Smooth muscle cell (in vitro differentiated cells): ENCODE measurements around the gene MRGPRF. TPM values are rescaled to one million over a fixed set of nuclear protein-coding genes. Genes with fewer than 3 reads are reported as not detected.

Experiments
- DNase-seq: peaks from one replicate; lab custom pipeline; 2025; ENCODE audit not compliant: unreplicated experiment; lab: John Stamatoyannopoulos, UW
- H2AFZ ChIP-seq: fragments of 200-600 bp; sonication (generic); 2 replicates; pipeline ENCODE4 v1.6.0; 2016; ENCODE audit warnings: antibody characterized with exemption, low read depth, mild to moderate bottlenecking
- H3F3A ChIP-seq: fragments of 200-600 bp; sonication (generic); 2 replicates; pipeline ENCODE4 v1.6.0; 2017; ENCODE audit warnings: antibody characterized with exemption, low read depth
- H3K27ac ChIP-seq: fragments of 200-600 bp; sonication (generic); 2 replicates; pipeline ENCODE4 v1.5.1; 2016; ENCODE audit warnings: low read depth, mild to moderate bottlenecking
- H3K27me3 ChIP-seq: fragments of 200-600 bp; sonication (generic); 2 replicates; pipeline ENCODE4 v1.6.1; 2016; ENCODE audit warnings: low read depth, mild to moderate bottlenecking
- H3K36me3 ChIP-seq: fragments of 200-600 bp; sonication (generic); 2 replicates; pipeline ENCODE4 v1.5.1; 2016; ENCODE audit warnings: low read depth
- H3K4me1 ChIP-seq: fragments of 200-600 bp; sonication (generic); 2 replicates; pipeline ENCODE4 v1.5.1; 2016; ENCODE audit warnings: low read depth
- H3K4me2 ChIP-seq: fragments of 200-600 bp; sonication (generic); 2 replicates; pipeline ENCODE4 v1.6.0; 2016; ENCODE audit warnings: mild to moderate bottlenecking
- H3K4me3 ChIP-seq: fragments of 200-600 bp; sonication (generic); 2 replicates; pipeline ENCODE4 v1.5.1; 2016; ENCODE audit warnings: mild to moderate bottlenecking
- H3K79me2 ChIP-seq: fragments of 200-600 bp; sonication (generic); 2 replicates; pipeline ENCODE4 v1.6.0; 2016; ENCODE audit warnings: low read depth, mild to moderate bottlenecking
- H3K9ac ChIP-seq: fragments of 200-600 bp; sonication (generic); 2 replicates; pipeline ENCODE4 v1.6.0; 2016; ENCODE audit warnings: low read depth
- H3K9me3 ChIP-seq: fragments of 200-600 bp; sonication (generic); replicated peaks from 2 replicates; pipeline ENCODE4 v1.5.1; 2016; ENCODE audit warnings: low read depth
- H4K20me1 ChIP-seq: fragments of 200-600 bp; sonication (generic); 2 replicates; pipeline ENCODE4 v1.6.0; 2016; ENCODE audit warnings: low read depth
- WGBS: methylation state at CpG from one replicate; pipeline ENCODE4 v1.1.7; 2016; ENCODE audit warnings: low lambda C conversion rate; 5-methylcytosine and 5-hydroxymethylcytosine counted together
- polyA plus RNA-seq: library from polyadenylated mRNA; unstranded; fragments of >200 nt; fragmentation: Nextera tagmentation; extraction: Ambion mirVana; gene quantifications from 2 replicates; pipeline ENCODE4 v1.2.1, GENCODE V29; 2016
- total RNA-seq: library from RNA; depleted of rRNA; stranded (reverse); fragments of >200 nt; gene quantifications from 2 replicates; pipeline ENCODE4 v1.2.3, GENCODE V29; 2014
- TF ChIP-seq, protein P1 (sequence below): fragments of 200-600 bp; sonication (generic); IDR thresholded peaks from 2 replicates; pipeline ENCODE4 v1.5.1; 2017; ENCODE audit warnings: borderline replicate concordance, mild to moderate bottlenecking, antibody characterized with exemption; ENCODE audit not compliant: insufficient read depth, poor library complexity, severe bottlenecking

MRGPRF gene, protein sequence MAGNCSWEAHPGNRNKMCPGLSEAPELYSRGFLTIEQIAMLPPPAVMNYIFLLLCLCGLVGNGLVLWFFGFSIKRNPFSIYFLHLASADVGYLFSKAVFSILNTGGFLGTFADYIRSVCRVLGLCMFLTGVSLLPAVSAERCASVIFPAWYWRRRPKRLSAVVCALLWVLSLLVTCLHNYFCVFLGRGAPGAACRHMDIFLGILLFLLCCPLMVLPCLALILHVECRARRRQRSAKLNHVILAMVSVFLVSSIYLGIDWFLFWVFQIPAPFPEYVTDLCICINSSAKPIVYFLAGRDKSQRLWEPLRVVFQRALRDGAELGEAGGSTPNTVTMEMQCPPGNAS
- total RNA-seq, result 6.7 and 6.8 TPM in 2 replicates
- 17.2 and 20.1 TPM in 2 replicates for polyA plus RNA-seq

DNA sequence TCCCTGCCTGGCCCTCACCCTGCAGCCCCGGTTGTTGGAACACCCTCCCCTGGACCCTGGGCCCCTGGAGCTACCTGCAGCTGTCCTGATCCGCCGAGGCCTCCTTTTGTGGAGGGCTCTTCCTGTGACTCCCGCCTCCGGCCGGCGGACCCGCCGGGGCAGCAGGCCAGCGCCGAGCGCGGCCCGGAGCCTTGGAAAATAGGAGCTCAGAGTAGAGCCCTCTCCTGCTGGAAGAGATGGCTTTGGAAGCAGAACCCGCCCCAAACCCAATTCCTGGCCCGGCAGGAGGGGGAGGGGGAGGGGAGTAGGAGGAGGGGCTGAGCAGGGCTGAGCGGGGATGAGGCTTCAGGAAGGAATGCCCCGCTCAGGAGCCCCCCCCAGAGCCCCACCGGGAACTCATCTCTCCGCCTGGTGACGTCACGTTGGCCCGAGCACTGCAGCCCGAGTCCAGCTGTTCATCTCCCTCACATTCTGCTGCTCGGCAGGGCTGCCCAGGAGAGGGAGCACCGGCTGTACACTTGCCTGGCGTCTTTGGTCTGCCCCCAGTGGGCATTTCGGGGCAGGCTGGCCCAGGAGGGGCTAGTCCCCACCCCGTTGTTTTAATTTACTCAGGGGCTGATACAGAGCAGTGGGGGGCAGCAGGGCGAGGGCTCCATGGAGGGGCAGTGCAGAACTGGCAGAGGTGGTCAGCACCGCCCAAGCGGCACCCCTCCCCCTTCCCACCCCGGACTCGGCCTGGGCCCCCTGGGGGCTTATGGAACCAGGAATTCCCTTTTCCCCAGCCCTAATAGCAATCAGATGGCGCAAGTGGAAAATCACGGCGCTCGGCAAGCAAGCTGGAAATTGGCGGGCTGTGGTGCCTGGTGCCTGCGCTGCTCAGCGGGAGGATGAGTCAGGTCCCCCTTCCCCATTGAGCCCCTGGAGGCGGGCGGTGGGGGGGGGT lies at the start of gene MRGPRF:
Gene MRGPRF, minus strand, starts transcription at position 238 of the 943 bp plus-strand sequence. CDS start 3,345 bp downstream, outside the sequence.
- H2AFZ ChIP-seq, result peak within 1 kb of the TSS; percentile 80
- DNase-seq, result peak; percentile 64

DNA sequence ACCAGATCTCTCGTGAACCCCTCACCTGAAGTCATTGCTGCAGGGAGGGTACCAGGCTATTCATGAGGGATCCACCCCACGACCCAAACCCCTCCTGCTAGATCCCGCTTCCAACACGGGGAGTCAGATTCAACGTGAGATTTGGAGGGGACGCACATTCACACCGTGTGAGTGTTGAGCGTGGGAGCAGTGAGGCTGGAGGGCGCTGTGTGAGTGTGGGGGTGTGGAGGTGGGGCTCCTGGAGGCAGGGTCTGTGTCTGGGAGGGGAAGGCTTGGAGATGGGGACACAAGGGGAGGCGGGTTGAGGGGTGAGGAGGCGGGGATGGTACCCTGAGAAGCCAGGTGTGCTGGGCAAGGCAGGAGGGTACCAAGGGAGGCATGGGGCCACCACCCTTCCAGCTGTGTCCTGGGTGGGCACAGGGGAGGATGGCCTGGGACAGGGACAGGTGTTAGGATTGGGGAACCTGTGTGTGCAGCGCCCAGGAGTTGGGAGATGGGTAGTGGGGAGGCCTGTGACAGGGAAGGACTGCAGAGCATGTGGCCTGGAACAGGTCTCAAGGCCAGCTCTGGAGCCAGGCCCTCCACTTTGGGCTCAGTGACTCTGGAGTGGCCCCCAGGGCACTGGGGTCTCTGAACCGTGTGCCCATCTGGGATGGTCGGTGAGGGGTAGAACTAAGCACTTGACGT lies 49.3 kb upstream of the MRGPRF start:
- Histone ChIP-seq H3K27ac (no peak overlapping the region), H3K4me3 (no peak overlapping the region), H4K20me1 (peaks cover 68% of the 10 kb centered on the region), H3K4me2 (no peak overlapping the region), H2AFZ (no peak overlapping the region), H3K9ac (no peak overlapping the region), H3K27me3 (no peaks in the 10 kb centered on the region), H3K79me2 (peaks cover 4% of the 10 kb centered on the region), H3K4me1 (no peaks in the 10 kb centered on the region), H3F3A (no peaks in the 10 kb centered on the region), H3K9me3 (no peaks in the 10 kb centered on the region), H3K36me3 (no peaks in the 10 kb centered on the region)
- DNase-seq, result no peak
- WGBS, result 98% methylated on average over 13 of the region's 15 CpGs
- TF ChIP-seq, protein P1, sequence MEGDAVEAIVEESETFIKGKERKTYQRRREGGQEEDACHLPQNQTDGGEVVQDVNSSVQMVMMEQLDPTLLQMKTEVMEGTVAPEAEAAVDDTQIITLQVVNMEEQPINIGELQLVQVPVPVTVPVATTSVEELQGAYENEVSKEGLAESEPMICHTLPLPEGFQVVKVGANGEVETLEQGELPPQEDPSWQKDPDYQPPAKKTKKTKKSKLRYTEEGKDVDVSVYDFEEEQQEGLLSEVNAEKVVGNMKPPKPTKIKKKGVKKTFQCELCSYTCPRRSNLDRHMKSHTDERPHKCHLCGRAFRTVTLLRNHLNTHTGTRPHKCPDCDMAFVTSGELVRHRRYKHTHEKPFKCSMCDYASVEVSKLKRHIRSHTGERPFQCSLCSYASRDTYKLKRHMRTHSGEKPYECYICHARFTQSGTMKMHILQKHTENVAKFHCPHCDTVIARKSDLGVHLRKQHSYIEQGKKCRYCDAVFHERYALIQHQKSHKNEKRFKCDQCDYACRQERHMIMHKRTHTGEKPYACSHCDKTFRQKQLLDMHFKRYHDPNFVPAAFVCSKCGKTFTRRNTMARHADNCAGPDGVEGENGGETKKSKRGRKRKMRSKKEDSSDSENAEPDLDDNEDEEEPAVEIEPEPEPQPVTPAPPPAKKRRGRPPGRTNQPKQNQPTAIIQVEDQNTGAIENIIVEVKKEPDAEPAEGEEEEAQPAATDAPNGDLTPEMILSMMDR, result no peak

More for the DNA sequence above, at the start of gene MRGPRF:
- peak within 1 kb of the TSS; percentile 87 for H3K4me2 ChIP-seq
- peaks cover 47% of the 10 kb centered on the region for H3K4me1 ChIP-seq
- TF ChIP-seq, protein P1, result peak; percentile 23
- H3F3A ChIP-seq, result peaks cover 23% of the 10 kb centered on the region
- H3K9me3 ChIP-seq, result no peaks in the 10 kb centered on the region
- 4% methylated on average over 34 of the region's 43 CpGs for WGBS
- H4K20me1 ChIP-seq, result no peaks in the 10 kb centered on the region
- peak within 1 kb of the TSS; percentile 18 for H3K9ac ChIP-seq
- no peaks in the 10 kb centered on the region for H3K27me3 ChIP-seq
- H3K27ac ChIP-seq, result peak within 1 kb of the TSS; percentile 71
- H3K4me3 ChIP-seq, result peak within 1 kb of the TSS; percentile 52
- H3K79me2 ChIP-seq, result no peaks in the 10 kb centered on the region
- no peaks in the 10 kb centered on the region for H3K36me3 ChIP-seq

DNA sequence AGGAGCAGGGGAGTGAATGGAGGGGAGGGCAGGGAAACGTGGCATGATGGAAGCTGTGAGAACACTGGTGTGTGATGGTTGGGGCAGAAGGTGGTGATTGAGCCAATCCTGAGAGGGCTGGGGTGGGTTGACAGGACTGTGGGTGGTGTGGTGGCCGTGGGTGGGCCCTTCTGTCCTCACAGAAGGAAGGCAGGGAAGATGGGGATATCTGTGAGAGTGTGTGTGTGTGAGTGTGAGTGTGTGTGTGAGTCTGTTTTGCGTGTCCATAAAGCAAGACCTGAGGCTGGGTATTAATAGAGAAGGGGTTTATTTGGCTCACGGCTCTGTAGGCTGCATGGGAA lies 48.6 kb upstream of the MRGPRF start:
- Histone ChIP-seq H3K4me2 (no peak overlapping the region), H4K20me1 (peaks cover 67% of the 10 kb centered on the region), H3K4me1 (no peaks in the 10 kb centered on the region), H3K4me3 (no peak overlapping the region), H3F3A (no peaks in the 10 kb centered on the region), H3K27ac (no peak overlapping the region), H3K36me3 (no peaks in the 10 kb centered on the region), H2AFZ (no peak overlapping the region), H3K9ac (no peak overlapping the region), H3K9me3 (no peaks in the 10 kb centered on the region), H3K27me3 (no peaks in the 10 kb centered on the region), H3K79me2 (peaks cover 4% of the 10 kb centered on the region)
- WGBS, result 95% methylated on average over 3 of the region's 4 CpGs
- TF ChIP-seq, protein P1, result no peak
- DNase-seq, result no peak
